Type B pancreatic cell (in vitro differentiated cells): Measurements from ENCODE around the gene PANK4. TPM values are rescaled to one million over a fixed set of nuclear protein-coding genes. Genes with fewer than 3 reads are reported as not detected.
A peak's percentile ranks its signal among the peaks of the same experiment; 100 is the strongest.

ENCODE experiments used
- DNase-seq: peaks from one replicate; pipeline ENCODE4 v3.0.0; 2021; ENCODE audit warnings: mixed read lengths; ENCODE audit not compliant: unreplicated experiment; ENCODE audit errors: extremely low spot score
- H3K27ac Mint-ChIP-seq: 2 replicates; pipeline ENCODE4 v1.8.0; 2021; ENCODE audit warnings: mild to moderate bottlenecking, mixed read lengths
- H3K27me3 Mint-ChIP-seq: 2 replicates; pipeline ENCODE4 v1.8.0; 2021; ENCODE audit warnings: mixed read lengths
- H3K36me3 Mint-ChIP-seq: 2 replicates; pipeline ENCODE4 v1.8.0; 2021; ENCODE audit warnings: mixed read lengths
- H3K4me1 Mint-ChIP-seq: one replicate; pipeline ENCODE4 v1.8.0; 2021; ENCODE audit warnings: mixed read lengths; ENCODE audit not compliant: unreplicated experiment
- H3K4me3 Mint-ChIP-seq: 2 replicates; pipeline ENCODE4 v1.8.0; 2021; ENCODE audit warnings: mild to moderate bottlenecking, mixed read lengths
- H3K9me3 Mint-ChIP-seq: 2 replicates; pipeline ENCODE4 v1.8.0; 2021; ENCODE audit warnings: mixed read lengths
- total RNA-seq: library from RNA; stranded (reverse); gene quantifications from 2 replicates; pipeline ENCODE4 v1.2.1, GENCODE V29; 2021; ENCODE audit warnings: low replicate concordance
- TF ChIP-seq, protein P1 (sequence below): fragments of 200-600 bp; sonication (generic); conservative IDR thresholded peaks from 2 replicates; pipeline ENCODE4 v1.5.0; 2021; ENCODE audit warnings: antibody characterized with exemption, mild to moderate bottlenecking

PANK4 gene
- total RNA-seq, 1 donor from 2014 or later = 49.1 TPM

DNA sequence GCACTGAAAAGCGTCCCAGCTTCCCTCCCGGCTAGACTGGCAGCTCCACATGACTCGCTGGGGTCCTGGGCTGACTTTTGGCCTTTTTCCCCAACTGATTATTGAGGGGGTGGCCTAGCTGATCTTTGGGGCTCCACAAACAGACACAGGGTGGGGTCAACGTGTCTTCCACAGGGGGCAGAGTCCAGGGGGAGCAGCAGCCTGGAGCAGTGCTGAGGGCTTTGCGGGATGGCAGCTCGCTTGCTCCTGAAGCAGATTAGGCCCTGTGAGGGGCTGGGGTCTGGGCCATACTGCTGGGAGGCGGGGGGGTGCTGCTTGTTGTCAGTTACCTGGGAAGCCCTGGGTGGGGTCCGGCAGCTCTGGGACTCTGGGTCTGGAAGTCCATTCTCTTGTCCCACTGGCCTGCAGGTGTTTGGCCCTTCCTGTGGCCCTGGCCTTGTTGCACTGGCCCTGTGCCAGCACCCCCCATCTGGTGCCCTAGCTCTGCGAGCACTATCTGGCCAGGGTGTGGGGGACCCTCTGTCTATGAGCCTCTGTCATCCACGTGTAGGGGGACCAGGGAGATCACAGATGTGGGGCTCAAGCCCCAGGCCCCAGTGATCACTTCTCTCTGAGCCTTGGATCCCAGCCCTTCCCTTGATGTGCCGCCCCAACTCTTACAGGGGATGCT lies 16.0 kb upstream of the PANK4 start:
- Mint-ChIP-seq H3K4me3 (peak overlapping the region; percentile 11), H3K36me3 (no peaks in the 10 kb centered on the region)

DNA sequence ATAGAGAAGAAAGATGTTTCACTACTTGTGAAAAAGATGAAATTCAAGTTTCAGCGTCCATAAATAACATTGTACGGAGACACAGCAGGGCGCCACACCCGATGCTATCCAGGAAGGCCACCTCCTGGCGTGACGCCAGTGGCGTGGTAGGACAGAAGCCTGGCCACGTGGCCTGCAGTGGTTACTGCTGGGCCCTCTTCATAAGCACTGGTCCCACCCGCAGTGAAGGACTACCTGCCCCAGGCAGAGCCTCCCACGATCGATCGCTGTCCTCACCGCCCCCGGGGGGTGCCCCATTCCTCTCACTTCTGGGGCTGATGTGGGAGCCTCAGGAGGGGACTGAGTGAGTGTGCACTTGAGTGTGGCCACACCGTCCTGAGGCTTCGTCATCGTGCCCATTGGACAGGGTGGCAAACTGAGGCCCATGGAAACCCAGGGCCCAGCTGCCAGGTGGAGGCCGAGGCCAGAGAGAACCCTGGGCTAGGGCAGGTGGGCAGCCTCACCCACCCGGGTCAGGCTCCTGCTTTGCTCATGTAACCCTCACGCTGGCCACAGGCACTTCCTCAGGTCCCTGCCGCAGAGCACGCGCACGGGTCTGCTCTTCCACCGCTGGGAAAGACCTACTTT lies 15.3 kb upstream of the PANK4 start:
- H3K27me3 Mint-ChIP-seq = peaks cover 3% of the 10 kb centered on the region
- H3K9me3 Mint-ChIP-seq = no peaks in the 10 kb centered on the region
- H3K4me3 Mint-ChIP-seq = peak overlapping the region; percentile 62
- H3K4me1 Mint-ChIP-seq = peaks cover 7% of the 10 kb centered on the region
- no peaks in the 10 kb centered on the region for H3K36me3 Mint-ChIP-seq
- peak overlapping the region; percentile 88 for H3K27ac Mint-ChIP-seq
- TF ChIP-seq, protein P1, sequence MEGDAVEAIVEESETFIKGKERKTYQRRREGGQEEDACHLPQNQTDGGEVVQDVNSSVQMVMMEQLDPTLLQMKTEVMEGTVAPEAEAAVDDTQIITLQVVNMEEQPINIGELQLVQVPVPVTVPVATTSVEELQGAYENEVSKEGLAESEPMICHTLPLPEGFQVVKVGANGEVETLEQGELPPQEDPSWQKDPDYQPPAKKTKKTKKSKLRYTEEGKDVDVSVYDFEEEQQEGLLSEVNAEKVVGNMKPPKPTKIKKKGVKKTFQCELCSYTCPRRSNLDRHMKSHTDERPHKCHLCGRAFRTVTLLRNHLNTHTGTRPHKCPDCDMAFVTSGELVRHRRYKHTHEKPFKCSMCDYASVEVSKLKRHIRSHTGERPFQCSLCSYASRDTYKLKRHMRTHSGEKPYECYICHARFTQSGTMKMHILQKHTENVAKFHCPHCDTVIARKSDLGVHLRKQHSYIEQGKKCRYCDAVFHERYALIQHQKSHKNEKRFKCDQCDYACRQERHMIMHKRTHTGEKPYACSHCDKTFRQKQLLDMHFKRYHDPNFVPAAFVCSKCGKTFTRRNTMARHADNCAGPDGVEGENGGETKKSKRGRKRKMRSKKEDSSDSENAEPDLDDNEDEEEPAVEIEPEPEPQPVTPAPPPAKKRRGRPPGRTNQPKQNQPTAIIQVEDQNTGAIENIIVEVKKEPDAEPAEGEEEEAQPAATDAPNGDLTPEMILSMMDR = no peak
- DNase-seq = no peak

More for the DNA sequence above, 16.0 kb upstream of the PANK4 start:
- Mint-ChIP-seq H3K27ac (no peak overlapping the region), H3K9me3 (no peaks in the 10 kb centered on the region), H3K27me3 (no peaks in the 10 kb centered on the region), H3K4me1 (peaks cover 7% of the 10 kb centered on the region)
- TF ChIP-seq, protein P1 = no peak
- DNase-seq = no peak

DNA sequence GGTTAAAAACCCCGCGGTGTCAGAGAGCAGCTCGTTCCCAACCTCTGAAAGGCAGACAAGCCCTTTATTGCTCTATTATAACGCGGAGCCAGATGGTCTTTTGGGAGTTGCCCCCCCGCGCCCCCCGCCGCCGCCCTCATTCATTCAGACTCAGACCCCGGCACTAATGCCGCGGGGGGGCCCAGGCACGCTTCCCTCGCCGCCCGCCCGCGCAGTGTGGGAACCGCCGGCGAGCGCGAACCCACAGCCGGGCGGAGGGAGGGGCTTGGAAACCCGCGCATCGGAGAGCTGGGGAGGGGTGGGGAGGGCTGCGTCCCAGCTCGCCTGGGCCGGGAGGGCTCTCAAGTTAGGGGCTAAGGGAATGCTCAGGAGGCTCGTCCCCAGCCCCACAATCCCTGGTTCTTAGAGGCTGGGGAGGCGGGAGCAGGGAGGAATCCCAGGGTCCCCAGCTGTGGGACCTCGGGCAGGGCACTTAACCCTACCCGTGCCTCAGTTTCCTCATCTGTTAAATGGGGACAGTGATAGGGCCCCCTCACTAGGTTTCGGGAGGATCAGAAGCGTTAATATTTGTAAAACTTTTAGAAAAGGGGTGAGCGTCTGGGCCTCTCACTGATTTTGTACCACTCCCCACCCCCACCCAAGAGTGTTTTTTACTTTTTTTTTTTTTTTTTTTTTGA lies 14.6 kb upstream of the PANK4 start:
- no peak for DNase-seq
- H3K4me1 Mint-ChIP-seq = peaks cover 7% of the 10 kb centered on the region
- H3K9me3 Mint-ChIP-seq = no peaks in the 10 kb centered on the region
- peaks cover 7% of the 10 kb centered on the region for H3K27me3 Mint-ChIP-seq
- H3K36me3 Mint-ChIP-seq = no peaks in the 10 kb centered on the region
- TF ChIP-seq, protein P1 = no peak
- H3K4me3 Mint-ChIP-seq = no peak overlapping the region
- H3K27ac Mint-ChIP-seq = peak overlapping the region; percentile 88

DNA sequence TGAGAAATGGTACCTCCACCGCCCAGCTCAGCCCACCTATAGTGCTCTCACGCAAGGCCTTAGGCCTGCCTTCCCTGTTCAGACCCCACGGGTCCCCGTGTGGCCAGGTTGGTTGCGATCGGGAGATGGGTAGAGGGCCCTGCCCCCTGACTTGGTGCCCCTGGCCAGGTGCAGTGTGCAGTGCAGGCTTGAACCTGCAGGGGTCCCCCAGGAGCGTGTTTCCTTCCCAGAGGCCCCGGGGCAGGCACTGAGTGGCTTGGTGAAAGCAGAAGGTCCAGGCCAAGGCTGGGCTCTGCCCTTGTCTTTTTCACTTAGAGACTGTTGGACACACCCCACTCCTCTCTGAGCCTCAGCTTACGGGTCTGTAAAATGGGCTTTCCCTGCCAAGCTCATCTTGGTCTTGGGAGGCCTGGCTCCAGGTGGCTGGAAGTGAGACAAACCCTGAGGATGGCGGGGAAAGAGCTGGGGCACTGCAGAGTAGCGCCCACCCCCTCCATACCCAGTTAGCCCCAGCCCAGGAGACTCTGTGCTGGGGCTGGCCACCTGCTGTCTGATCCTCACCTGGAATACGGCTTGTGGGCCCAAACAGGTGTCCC lies 13.0 kb upstream of the PANK4 start:
- Mint-ChIP-seq H3K36me3 (no peaks in the 10 kb centered on the region), H3K4me3 (no peak overlapping the region)
- DNase-seq = no peak

DNA sequence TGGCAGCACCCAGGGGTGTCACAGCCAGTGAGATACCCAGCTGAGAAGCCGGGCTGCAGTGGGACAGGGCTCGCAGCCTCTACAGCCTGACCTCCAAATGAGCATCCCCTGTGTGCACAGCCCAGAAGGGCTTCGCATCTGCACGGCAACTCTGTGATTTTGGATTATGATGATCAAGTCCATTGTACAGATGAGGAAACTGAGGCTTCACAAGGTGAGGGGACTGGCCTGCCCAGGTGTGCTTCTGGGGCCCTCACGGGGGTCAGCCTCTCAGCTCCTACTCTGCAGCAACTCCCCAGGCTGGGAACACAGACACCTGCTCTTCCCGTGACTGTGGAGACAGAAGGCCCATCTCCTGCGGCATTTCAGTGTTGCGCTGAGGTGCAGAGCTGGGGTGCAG lies 12.5 kb upstream of the PANK4 start:
- no peak overlapping the region for H3K27ac Mint-ChIP-seq
- no peaks in the 10 kb centered on the region for H3K9me3 Mint-ChIP-seq
- no peak for DNase-seq
- H3K27me3 Mint-ChIP-seq = peaks cover 17% of the 10 kb centered on the region
- peaks cover 13% of the 10 kb centered on the region for H3K4me1 Mint-ChIP-seq
- TF ChIP-seq, protein P1 = no peak
- H3K4me3 Mint-ChIP-seq = no peak overlapping the region
- no peaks in the 10 kb centered on the region for H3K36me3 Mint-ChIP-seq

More for the DNA sequence above, 13.0 kb upstream of the PANK4 start:
- no peaks in the 10 kb centered on the region for H3K9me3 Mint-ChIP-seq
- H3K4me1 Mint-ChIP-seq = peaks cover 13% of the 10 kb centered on the region
- peaks cover 14% of the 10 kb centered on the region for H3K27me3 Mint-ChIP-seq
- TF ChIP-seq, protein P1 = peak; percentile 65
- H3K27ac Mint-ChIP-seq = no peak overlapping the region
